Uterus (tissue), 2 donors: ENCODE results near the gene ASIC3.

Experiments
- POLR2A ChIP-seq, 2 donors: fragments of 450-650 bp; IDR thresholded peaks; one replicate each; pipeline ENCODE4 v1.6.1; 2016; ENCODE audit warnings: antibody characterized with exemption in 2 of 2, mild to moderate bottlenecking in 1 of 2, moderate library complexity in 1 of 2
- TF ChIP-seq, protein P1 (sequence below), 4 experiments: fragments of 200-600 bp in 2 of 4; fragments of 450-650 bp in 2 of 4; sonication (generic) in 2 of 4; IDR thresholded peaks; one replicate each; pipeline ENCODE4 v1.5.1; 2016 to 2019; ENCODE audit warnings: antibody characterized with exemption in 4 of 4, mild to moderate bottlenecking in 2 of 4, moderate library complexity in 1 of 4

DNA sequence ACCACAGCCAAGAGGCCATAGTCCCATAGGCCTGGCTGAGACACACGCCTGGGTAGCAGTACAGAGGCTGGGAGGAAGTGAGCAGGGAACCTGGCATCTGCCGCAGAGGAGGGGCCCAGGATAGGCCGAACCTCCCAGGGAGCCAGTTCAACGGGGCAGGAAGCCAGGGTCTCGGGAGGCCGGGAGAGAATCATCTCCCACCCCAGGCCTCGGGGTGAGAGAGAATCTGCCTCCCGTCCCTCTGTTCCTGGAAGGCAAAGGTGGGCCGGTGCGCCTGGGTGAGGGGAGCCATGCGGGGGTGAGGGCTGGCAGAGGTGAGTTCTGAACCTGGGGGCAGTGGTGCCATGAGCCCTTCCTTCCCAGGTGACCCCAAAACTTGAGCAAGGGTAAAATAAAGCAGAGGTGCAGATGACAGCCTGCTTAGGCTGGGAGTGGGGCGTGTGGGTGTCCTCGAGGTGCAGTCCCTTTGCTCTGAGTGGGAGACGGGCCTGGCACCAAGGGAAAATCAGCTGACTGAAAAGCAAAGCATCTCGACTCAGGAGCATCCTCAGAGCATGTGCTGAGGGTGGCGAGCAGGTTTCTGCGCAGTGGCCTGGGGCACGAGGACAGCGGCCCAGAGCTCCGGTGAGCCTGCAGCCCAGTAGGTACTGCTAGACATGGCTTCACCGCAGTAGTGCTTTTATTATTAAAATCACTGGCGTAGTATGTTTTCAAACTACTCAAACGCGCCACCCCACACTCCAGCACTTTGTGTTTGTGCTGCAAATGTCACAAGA lies 53.5 kb downstream of the ASIC3 start:
- TF ChIP-seq, protein P1, sequence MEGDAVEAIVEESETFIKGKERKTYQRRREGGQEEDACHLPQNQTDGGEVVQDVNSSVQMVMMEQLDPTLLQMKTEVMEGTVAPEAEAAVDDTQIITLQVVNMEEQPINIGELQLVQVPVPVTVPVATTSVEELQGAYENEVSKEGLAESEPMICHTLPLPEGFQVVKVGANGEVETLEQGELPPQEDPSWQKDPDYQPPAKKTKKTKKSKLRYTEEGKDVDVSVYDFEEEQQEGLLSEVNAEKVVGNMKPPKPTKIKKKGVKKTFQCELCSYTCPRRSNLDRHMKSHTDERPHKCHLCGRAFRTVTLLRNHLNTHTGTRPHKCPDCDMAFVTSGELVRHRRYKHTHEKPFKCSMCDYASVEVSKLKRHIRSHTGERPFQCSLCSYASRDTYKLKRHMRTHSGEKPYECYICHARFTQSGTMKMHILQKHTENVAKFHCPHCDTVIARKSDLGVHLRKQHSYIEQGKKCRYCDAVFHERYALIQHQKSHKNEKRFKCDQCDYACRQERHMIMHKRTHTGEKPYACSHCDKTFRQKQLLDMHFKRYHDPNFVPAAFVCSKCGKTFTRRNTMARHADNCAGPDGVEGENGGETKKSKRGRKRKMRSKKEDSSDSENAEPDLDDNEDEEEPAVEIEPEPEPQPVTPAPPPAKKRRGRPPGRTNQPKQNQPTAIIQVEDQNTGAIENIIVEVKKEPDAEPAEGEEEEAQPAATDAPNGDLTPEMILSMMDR (IDR thresholded peaks at IDR 0.05), result no peak
- no peak for TF ChIP-seq POLR2A (IDR thresholded peaks at IDR 0.05)
